ENCODE data around the gene ACTR1B.

ACTR1B gene

GRCh38 chr2:97664636-97664970 lies 759 bp upstream of the ACTR1B start:
- Histone ChIP-seq H3K4me1 (ENCODE audit: control insufficient read depth in 2 of 2, insufficient read depth in 1 of 2, low read depth in 1 of 2, low read length in 2 of 2) (peaks cover 8 to 12% of the 10 kb centered on the region in 2 donors), H3K9ac (ENCODE audit: low read depth, low read length, poor library complexity) (no peak overlapping the region), H3K4me2 (ENCODE audit: insufficient read depth, low read length, poor library complexity, severe bottlenecking) (peak overlapping the region; percentile 60), H3K14ac (ENCODE audit: low read length) (no peak overlapping the region), H3K18ac (ENCODE audit: low read length) (no peak overlapping the region), H3K23ac (ENCODE audit: low read depth, low read length, poor library complexity) (peak overlapping the region; percentile 91), H4K91ac (ENCODE audit: low read depth, low read length, poor library complexity) (no peak overlapping the region), H3K27me3 (ENCODE audit: control insufficient read depth in 3 of 3, insufficient read depth in 3 of 3, low read depth in 1 of 3, low read length in 3 of 3) (no peaks in the 10 kb centered on the region), H3K36me3 (replicated peaks in 1 of 2; ENCODE audit: control insufficient read depth in 2 of 2, insufficient read depth in 2 of 2, low read length in 2 of 2) (peaks cover 7 to 13% of the 10 kb centered on the region in 2 donors), H3K4ac (ENCODE audit: low read length) (no peak overlapping the region), H2BK12ac (ENCODE audit: low read length) (no peak overlapping the region), H3K9me3 (replicated peaks in 1 of 2; ENCODE audit: control insufficient read depth in 2 of 2, insufficient read depth in 1 of 2, low read depth in 1 of 2, low read length in 2 of 2) (no peaks in the 10 kb centered on the region), H4K8ac (ENCODE audit: low read depth, low read length) (no peak overlapping the region), H2AFZ (ENCODE audit: low read length) (peak overlapping the region; percentile 96), H3K4me3 (ENCODE audit: low read length in 2 of 2) (peak overlapping the region; percentile 63 to 80), H2BK15ac (ENCODE audit: low read length) (no peak overlapping the region), H2BK5ac (ENCODE audit: low read length) (no peak overlapping the region), H2BK120ac (ENCODE audit: low read depth, low read length) (no peak overlapping the region), H2AK5ac (ENCODE audit: low read depth, low read length) (no peak overlapping the region), H3K27ac (replicated peaks; ENCODE audit: low read length) (peak overlapping the region; percentile 98), H3K79me1 (ENCODE audit: low read depth, low read length) (peaks cover 20% of the 10 kb centered on the region)
- WGBS, 2 donors (ENCODE audit: extremely low coverage in 2 of 2, insufficient read length in 2 of 2, insufficient replicate concordance in 1 of 2): no CpG with 5 or more reads among the region's 21 CpGs
- DNase-seq (ENCODE audit: low spot score): no peak

- Histone ChIP-seq H3K14ac (ENCODE audit: low read length) (peak overlapping the region; percentile 89), H2AFZ (ENCODE audit: low read length) (peak overlapping the region; percentile 96), H3K4me2 (ENCODE audit: insufficient read depth, low read length, poor library complexity, severe bottlenecking) (peak overlapping the region; percentile 92), H3K4me3 (ENCODE audit: low read length in 2 of 2) (peak overlapping the region; percentile 63 to 95), H3K27ac (replicated peaks; ENCODE audit: low read length) (peak overlapping the region; percentile 90), H2BK120ac (ENCODE audit: low read depth, low read length) (no peak overlapping the region), H3K4ac (ENCODE audit: low read length) (no peak overlapping the region), H2BK12ac (ENCODE audit: low read length) (no peak overlapping the region), H3K18ac (ENCODE audit: low read length) (peak overlapping the region; percentile 95), H3K9ac (ENCODE audit: low read depth, low read length, poor library complexity) (peak overlapping the region; percentile 86), H2BK5ac (ENCODE audit: low read length) (no peak overlapping the region), H4K8ac (ENCODE audit: low read depth, low read length) (no peak overlapping the region), H3K23ac (ENCODE audit: low read depth, low read length, poor library complexity) (peak overlapping the region; percentile 89), H3K4me1 (ENCODE audit: control insufficient read depth in 2 of 2, insufficient read depth in 1 of 2, low read depth in 1 of 2, low read length in 2 of 2) (peaks cover 8 to 12% of the 10 kb centered on the region in 2 donors), H3K27me3 (ENCODE audit: control insufficient read depth in 3 of 3, insufficient read depth in 3 of 3, low read depth in 1 of 3, low read length in 3 of 3) (no peaks in the 10 kb centered on the region), H3K9me3 (replicated peaks in 1 of 2; ENCODE audit: control insufficient read depth in 2 of 2, insufficient read depth in 1 of 2, low read depth in 1 of 2, low read length in 2 of 2) (no peaks in the 10 kb centered on the region), H3K79me1 (ENCODE audit: low read depth, low read length) (peaks cover 18% of the 10 kb centered on the region), H3K36me3 (replicated peaks in 1 of 2; ENCODE audit: control insufficient read depth in 2 of 2, insufficient read depth in 2 of 2, low read length in 2 of 2) (peaks cover 10 to 23% of the 10 kb centered on the region in 2 donors), H2BK15ac (ENCODE audit: low read length) (no peak overlapping the region), H2AK5ac (ENCODE audit: low read depth, low read length) (no peak overlapping the region), H4K91ac (ENCODE audit: low read depth, low read length, poor library complexity) (no peak overlapping the region)
- peak; percentile 73 for DNase-seq (ENCODE audit: low spot score)
- no CpG with 5 or more reads among the region's 46 CpGs for WGBS, 2 donors (ENCODE audit: extremely low coverage in 2 of 2, insufficient read length in 2 of 2, insufficient replicate concordance in 1 of 2)
Observed at GRCh38 chr2:97663626-97663961, 250 bp downstream of the ACTR1B start.

GRCh38 chr2:97662895-97663625 lies 784 bp downstream of the ACTR1B start:
- peak overlapping the region; percentile 37 for H2BK15ac ChIP-seq (ENCODE audit: low read length)
- H3K27ac ChIP-seq (replicated peaks; ENCODE audit: low read length): peak overlapping the region; percentile 90
- H2BK12ac ChIP-seq (ENCODE audit: low read length): no peak overlapping the region
- H4K8ac ChIP-seq (ENCODE audit: low read depth, low read length): no peak overlapping the region
- H2AK5ac ChIP-seq (ENCODE audit: low read depth, low read length): peak overlapping the region; percentile 80
- no peak overlapping the region for H2BK120ac ChIP-seq (ENCODE audit: low read depth, low read length)
- peak overlapping the region; percentile 89 for H3K9ac ChIP-seq (ENCODE audit: low read depth, low read length, poor library complexity)
- H3K36me3 ChIP-seq (replicated peaks in 1 of 2; ENCODE audit: control insufficient read depth in 2 of 2, insufficient read depth in 2 of 2, low read length in 2 of 2): peaks cover 15 to 29% of the 10 kb centered on the region in 2 donors
- no peaks in the 10 kb centered on the region for H3K27me3 ChIP-seq (ENCODE audit: control insufficient read depth in 3 of 3, insufficient read depth in 3 of 3, low read depth in 1 of 3, low read length in 3 of 3)
- no peak overlapping the region for H4K91ac ChIP-seq (ENCODE audit: low read depth, low read length, poor library complexity)
- peaks cover 8 to 12% of the 10 kb centered on the region in 2 donors for H3K4me1 ChIP-seq (ENCODE audit: control insufficient read depth in 2 of 2, insufficient read depth in 1 of 2, low read depth in 1 of 2, low read length in 2 of 2)
- H3K4ac ChIP-seq (ENCODE audit: low read length): no peak overlapping the region
- no CpG with 5 or more reads among the region's 24 CpGs for WGBS, 2 donors (ENCODE audit: extremely low coverage in 2 of 2, insufficient read length in 2 of 2, insufficient replicate concordance in 1 of 2)
- peak overlapping the region; percentile 89 for H3K23ac ChIP-seq (ENCODE audit: low read depth, low read length, poor library complexity)
- H3K4me3 ChIP-seq (ENCODE audit: low read length in 2 of 2): peak overlapping the region; percentile 63 to 95
- peak overlapping the region; percentile 95 for H3K18ac ChIP-seq (ENCODE audit: low read length)
- peak overlapping the region; percentile 92 for H3K4me2 ChIP-seq (ENCODE audit: insufficient read depth, low read length, poor library complexity, severe bottlenecking)
- H2AFZ ChIP-seq (ENCODE audit: low read length): peak overlapping the region; percentile 96
- H3K79me1 ChIP-seq (ENCODE audit: low read depth, low read length): peaks cover 18% of the 10 kb centered on the region
- no peak overlapping the region for H2BK5ac ChIP-seq (ENCODE audit: low read length)
- H3K9me3 ChIP-seq (replicated peaks in 1 of 2; ENCODE audit: control insufficient read depth in 2 of 2, insufficient read depth in 1 of 2, low read depth in 1 of 2, low read length in 2 of 2): no peaks in the 10 kb centered on the region
- H3K14ac ChIP-seq (ENCODE audit: low read length): peak overlapping the region; percentile 11
- peak; percentile 30 for DNase-seq (ENCODE audit: low spot score)

GRCh38 chr2:97662386-97662894 lies 1.4 kb downstream of the ACTR1B start:
- H3K23ac ChIP-seq (ENCODE audit: low read depth, low read length, poor library complexity): no peak overlapping the region
- no CpG with 5 or more reads among the region's 12 CpGs for WGBS, 2 donors (ENCODE audit: extremely low coverage in 2 of 2, insufficient read length in 2 of 2, insufficient replicate concordance in 1 of 2)
- H2BK120ac ChIP-seq (ENCODE audit: low read depth, low read length): no peak overlapping the region
- no peaks in the 10 kb centered on the region for H3K27me3 ChIP-seq (ENCODE audit: control insufficient read depth in 3 of 3, insufficient read depth in 3 of 3, low read depth in 1 of 3, low read length in 3 of 3)
- H3K9me3 ChIP-seq (replicated peaks in 1 of 2; ENCODE audit: control insufficient read depth in 2 of 2, insufficient read depth in 1 of 2, low read depth in 1 of 2, low read length in 2 of 2): no peaks in the 10 kb centered on the region
- H2BK5ac ChIP-seq (ENCODE audit: low read length): no peak overlapping the region
- no peak overlapping the region for H3K27ac ChIP-seq (replicated peaks; ENCODE audit: low read length)
- no peak overlapping the region for H2BK12ac ChIP-seq (ENCODE audit: low read length)
- peaks cover 19 to 34% of the 10 kb centered on the region in 2 donors for H3K36me3 ChIP-seq (replicated peaks in 1 of 2; ENCODE audit: control insufficient read depth in 2 of 2, insufficient read depth in 2 of 2, low read length in 2 of 2)
- H3K79me1 ChIP-seq (ENCODE audit: low read depth, low read length): peaks cover 18% of the 10 kb centered on the region
- no peak overlapping the region for H2BK15ac ChIP-seq (ENCODE audit: low read length)
- H3K4me1 ChIP-seq (ENCODE audit: control insufficient read depth in 2 of 2, insufficient read depth in 1 of 2, low read depth in 1 of 2, low read length in 2 of 2): peaks cover 8 to 12% of the 10 kb centered on the region in 2 donors
- H2AK5ac ChIP-seq (ENCODE audit: low read depth, low read length): no peak overlapping the region
- H3K4me2 ChIP-seq (ENCODE audit: insufficient read depth, low read length, poor library complexity, severe bottlenecking): peak overlapping the region; percentile 92
- no peak overlapping the region for H3K4ac ChIP-seq (ENCODE audit: low read length)
- no peak for DNase-seq (ENCODE audit: low spot score)
- H3K14ac ChIP-seq (ENCODE audit: low read length): no peak overlapping the region
- H3K4me3 ChIP-seq (ENCODE audit: low read length in 2 of 2): peak overlapping the region; percentile 63 to 95
- H4K91ac ChIP-seq (ENCODE audit: low read depth, low read length, poor library complexity): no peak overlapping the region
- H3K18ac ChIP-seq (ENCODE audit: low read length): no peak overlapping the region
- H2AFZ ChIP-seq (ENCODE audit: low read length): peak overlapping the region; percentile 96
- H3K9ac ChIP-seq (ENCODE audit: low read depth, low read length, poor library complexity): no peak overlapping the region
- no peak overlapping the region for H4K8ac ChIP-seq (ENCODE audit: low read depth, low read length)
